SK-N-SH treated with all-trans-retinoic acid at 6 μM for 48 hours (cell line): Measurements from ENCODE around the gene ARMH4.
"Not testable (repeated sequence)": the region's sequence is repeated elsewhere in the genome, so short reads cannot be mapped to it uniquely, and the experiment has no call there.

Source experiments
- ATAC-seq: fragments of 200-7000 bp; cut with Tn5 transposase; 3 replicates; pipeline ENCODE4 v1.9.1; 2020; ENCODE audit warnings: mild to moderate bottlenecking, moderate library complexity
- ARNTL ChIP-seq: fragments of 450-650 bp; formaldehyde crosslinking; IDR thresholded peaks from 2 replicates; pipeline ENCODE4 v1.5.0; 2020; ENCODE audit warnings: low read depth, mild to moderate bottlenecking, moderate library complexity, borderline replicate concordance
- BACH2 ChIP-seq: fragments of 250-450 bp; sonication (Bioruptor Pico); IDR thresholded peaks from 2 replicates; pipeline ENCODE4 v1.9.0; 2021; ENCODE audit warnings: mild to moderate bottlenecking, borderline replicate concordance
- CREB5 ChIP-seq: fragments of 250-450 bp; sonication (Bioruptor Pico); IDR thresholded peaks from 2 replicates; pipeline ENCODE4 v1.5.1; 2020; ENCODE audit warnings: low read depth, mild to moderate bottlenecking, moderate library complexity
- CSDC2 ChIP-seq: fragments of 250-450 bp; sonication (Bioruptor Pico); IDR thresholded peaks from 2 replicates; pipeline ENCODE4 v1.5.0; 2020; ENCODE audit warnings: mild to moderate bottlenecking, moderate library complexity
- CSRNP3 ChIP-seq: fragments of 250-450 bp; sonication (Bioruptor Pico); IDR thresholded peaks from 2 replicates; pipeline ENCODE4 v1.5.1; 2021; ENCODE audit warnings: mild to moderate bottlenecking, moderate library complexity
- ESRRG ChIP-seq: fragments of 250-450 bp; sonication (Bioruptor Pico); IDR thresholded peaks from 2 replicates; pipeline ENCODE4 v1.6.1; 2021; ENCODE audit warnings: mild to moderate bottlenecking
- GLIS3 ChIP-seq: fragments of 250-450 bp; sonication (Bioruptor Pico); IDR thresholded peaks from 2 replicates; pipeline ENCODE4 v1.5.0; 2020; ENCODE audit warnings: mild to moderate bottlenecking, moderate library complexity
- ISL1 ChIP-seq: fragments of 250-450 bp; sonication (Bioruptor Pico); IDR thresholded peaks from 2 replicates; pipeline ENCODE4 v2.1.2; 2022; ENCODE audit warnings: mild to moderate bottlenecking, moderate library complexity
- OSR1 ChIP-seq: fragments of 250-450 bp; sonication (Bioruptor Pico); IDR thresholded peaks from 2 replicates; pipeline ENCODE4 v1.8.0; 2022; ENCODE audit warnings: moderate library complexity, mild to moderate bottlenecking, inconsistent platforms
- PATZ1 ChIP-seq: fragments of 250-450 bp; sonication (Bioruptor Pico); IDR thresholded peaks from 2 replicates; pipeline ENCODE4 v1.8.0; 2020; ENCODE audit warnings: mild to moderate bottlenecking, moderate library complexity, borderline replicate concordance
- POU6F1 ChIP-seq: fragments of 250-450 bp; sonication (Bioruptor Pico); IDR thresholded peaks from 2 replicates; pipeline ENCODE4 v1.8.0; 2021; ENCODE audit warnings: low read depth, mild to moderate bottlenecking, moderate library complexity, borderline replicate concordance
- PPARA ChIP-seq: fragments of 250-450 bp; sonication (Bioruptor Pico); IDR thresholded peaks from 2 replicates; pipeline ENCODE4 v1.5.0; 2020; ENCODE audit warnings: mild to moderate bottlenecking, borderline replicate concordance
- RARB ChIP-seq: fragments of 250-450 bp; sonication (Bioruptor Pico); IDR thresholded peaks from 2 replicates; pipeline ENCODE4 v1.8.0; 2021; ENCODE audit warnings: mild to moderate bottlenecking, moderate library complexity
- SNAI2 ChIP-seq: fragments of 250-450 bp; sonication (Bioruptor Pico); IDR thresholded peaks from 2 replicates; pipeline ENCODE4 v1.5.0; 2020; ENCODE audit warnings: mild to moderate bottlenecking, moderate library complexity
- TCF4 ChIP-seq: fragments of 250-450 bp; sonication (Bioruptor Pico); IDR thresholded peaks from 2 replicates; pipeline ENCODE4 v1.8.0; 2021; ENCODE audit warnings: mild to moderate bottlenecking, moderate library complexity, borderline replicate concordance
- TOX ChIP-seq: fragments of 250-450 bp; sonication (Bioruptor Pico); IDR thresholded peaks from 2 replicates; pipeline ENCODE4 v1.8.0; 2021; ENCODE audit warnings: mild to moderate bottlenecking, moderate library complexity, borderline replicate concordance
- TSHZ2 ChIP-seq: fragments of 250-450 bp; sonication (Bioruptor Pico); IDR thresholded peaks from 2 replicates; pipeline ENCODE4 v1.5.0; 2020; ENCODE audit warnings: mild to moderate bottlenecking, moderate library complexity
- ZC3H10 ChIP-seq: fragments of 250-450 bp; sonication (Bioruptor Pico); IDR thresholded peaks from 2 replicates; pipeline ENCODE4 v1.5.1; 2021; ENCODE audit warnings: mild to moderate bottlenecking, moderate library complexity
- ZFP3 ChIP-seq: fragments of 250-450 bp; sonication (Bioruptor Pico); IDR thresholded peaks from 2 replicates; pipeline ENCODE4 v1.5.0; 2020; ENCODE audit warnings: mild to moderate bottlenecking, moderate library complexity
- ZNF565 ChIP-seq: fragments of 450-650 bp; formaldehyde crosslinking; conservative IDR thresholded peaks from 2 replicates; pipeline ENCODE4 v1.5.0; 2020; ENCODE audit warnings: low read depth, mild to moderate bottlenecking, moderate library complexity
- ZNF70 ChIP-seq: fragments of 450-650 bp; formaldehyde crosslinking; IDR thresholded peaks from 2 replicates; pipeline ENCODE4 v1.5.0; 2020; ENCODE audit warnings: mild to moderate bottlenecking, moderate library complexity
- ZNF8 ChIP-seq: fragments of 450-650 bp; formaldehyde crosslinking; IDR thresholded peaks from 2 replicates; pipeline ENCODE4 v1.5.0; 2020; ENCODE audit warnings: mild to moderate bottlenecking, moderate library complexity

Gene ARMH4

GRCh38 chr14:58129208-58129607, 22.8 kb downstream of the ARMH4 start:
- ATAC-seq = no peak
- TF ChIP-seq ARNTL (CRISPR knock-in tag) (no peak), TOX (CRISPR knock-in tag) (no peak), ZNF70 (no peak), ZC3H10 (CRISPR knock-in tag) (no peak), OSR1 (CRISPR knock-in tag) (no peak), GLIS3 (CRISPR knock-in tag) (no peak), TSHZ2 (CRISPR knock-in tag) (no peak), CREB5 (CRISPR knock-in tag) (no peak), ZNF8 (CRISPR knock-in tag) (no peak), ZFP3 (CRISPR knock-in tag) (no peak), ESRRG (CRISPR knock-in tag) (no peak), POU6F1 (CRISPR knock-in tag) (no peak), SNAI2 (CRISPR knock-in tag) (no peak), CSDC2 (CRISPR knock-in tag) (no peak), BACH2 (CRISPR knock-in tag) (no peak), PATZ1 (CRISPR knock-in tag) (no peak), ZNF565 (no peak), PPARA (CRISPR knock-in tag) (no peak), RARB (CRISPR knock-in tag) (no peak), CSRNP3 (CRISPR knock-in tag) (no peak)

GRCh38 chr14:58128416-58128815, 23.6 kb downstream of the ARMH4 start:
- ATAC-seq = no peak
- no peak for TF ChIP-seq BACH2 (CRISPR knock-in tag)
- TF ChIP-seq GLIS3 (CRISPR knock-in tag) = no peak
- no peak for TF ChIP-seq CREB5 (CRISPR knock-in tag)
- TF ChIP-seq ZNF70 = no peak
- TF ChIP-seq PPARA (CRISPR knock-in tag) = no peak
- TF ChIP-seq OSR1 (CRISPR knock-in tag) = no peak
- TF ChIP-seq TOX (CRISPR knock-in tag) = no peak
- TF ChIP-seq TCF4 (CRISPR knock-in tag) = no peak
- TF ChIP-seq ISL1 (CRISPR knock-in tag) = no peak
- TF ChIP-seq ZC3H10 (CRISPR knock-in tag) = no peak
- TF ChIP-seq CSDC2 (CRISPR knock-in tag) = no peak
- no peak for TF ChIP-seq RARB (CRISPR knock-in tag)
- TF ChIP-seq ZNF565 = no peak
- TF ChIP-seq SNAI2 (CRISPR knock-in tag) = no peak
- TF ChIP-seq ARNTL (CRISPR knock-in tag) = no peak
- no peak for TF ChIP-seq CSRNP3 (CRISPR knock-in tag)
- TF ChIP-seq POU6F1 (CRISPR knock-in tag) = no peak
- no peak for TF ChIP-seq ZFP3 (CRISPR knock-in tag)
- no peak for TF ChIP-seq ESRRG (CRISPR knock-in tag)

GRCh38 chr14:58122546-58122945, 29.5 kb downstream of the ARMH4 start:
- not testable (repeated sequence) for ATAC-seq
